Tongue (tissue), 2 donors: ENCODE data around the gene STK36. TPM values are rescaled to one million over a fixed set of nuclear protein-coding genes. Genes with fewer than 3 reads are reported as not detected.

Source experiments
- DNase-seq: peaks from one replicate; pipeline ENCODE4 v3.0.0-alpha.2; 2015
- total RNA-seq: library from RNA; depleted of rRNA; stranded (reverse); fragments of >200 nt; gene quantifications from one replicate; pipeline ENCODE4 v1.2.3, GENCODE V29; 2014

STK36 gene
- total RNA-seq, 1 donor from 2014 or later, result 20.6 TPM

GRCh38 chr2:218746960-218747359, 75.1 kb downstream of the STK36 start:
- no peak for DNase-seq

DNA sequence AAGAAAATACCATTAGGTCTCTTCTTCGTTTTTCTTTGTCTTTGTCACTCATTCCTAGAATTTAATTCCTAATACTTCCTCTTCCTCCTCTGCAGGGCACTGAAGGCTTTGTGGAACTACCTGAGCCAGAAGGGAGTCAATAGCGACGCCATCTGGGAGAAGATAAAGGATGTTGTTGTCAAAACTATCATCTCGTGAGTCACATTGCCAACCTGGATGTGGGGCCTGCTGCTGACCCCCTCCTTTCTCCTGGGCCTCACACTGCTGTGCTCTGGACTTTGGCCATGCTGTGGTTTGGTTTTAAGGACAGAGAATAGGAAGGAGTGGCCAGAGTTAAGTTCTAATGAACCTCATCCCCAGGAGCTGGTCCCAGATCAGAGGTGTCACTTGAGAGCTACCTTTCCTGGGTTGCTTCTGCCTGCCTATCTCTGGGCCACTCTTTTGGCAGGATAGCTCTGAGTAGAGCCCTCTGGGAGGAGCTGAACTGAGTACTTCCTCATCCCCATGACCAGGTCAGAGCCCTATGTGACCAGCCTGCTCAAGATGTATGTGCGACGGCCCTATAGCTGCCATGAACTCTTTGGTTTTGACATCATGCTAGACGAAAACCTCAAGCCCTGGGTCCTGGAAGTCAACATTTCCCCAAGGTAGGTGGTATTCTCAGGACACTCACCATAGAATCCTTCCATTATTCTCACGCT, 77.0 kb downstream of the STK36 start:
- DNase-seq, result no peak

Other genes starting within 250 kb of the STK36 start
- 30.8 TPM for gene USP37, start 103.7 kb upstream of the STK36 start, total RNA-seq
- 38.2 TPM for gene CNOT9, start 103.2 kb upstream of the STK36 start, total RNA-seq
- gene PLCD4, start 64.2 kb upstream of the STK36 start, total RNA-seq, result 31.0 TPM
- gene ZNF142, start 12.5 kb upstream of the STK36 start, total RNA-seq, result 14.3 TPM
- 26.2 TPM for gene BCS1L, start 12.4 kb upstream of the STK36 start, total RNA-seq
- gene RNF25, start 84 bp upstream of the STK36 start, total RNA-seq, result 8.5 TPM
- gene TTLL4, start 38.7 kb downstream of the STK36 start, total RNA-seq, result 14.0 TPM
- 19.8 TPM for gene CYP27A1, start 110.1 kb downstream of the STK36 start, total RNA-seq
- gene PRKAG3, start 159.7 kb downstream of the STK36 start, total RNA-seq, result 19.7 TPM
- gene WNT6, start 187.7 kb downstream of the STK36 start, total RNA-seq, result 1.9 TPM
- gene WNT10A, start 208.8 kb downstream of the STK36 start, total RNA-seq, result 5.7 TPM